ENCODE results near the gene FRMD1. TPM values are rescaled to one million over a fixed set of nuclear protein-coding genes. Genes with fewer than 3 reads are reported as not detected.

FRMD1 gene
- total and polyA plus RNA-seq, 2 of the 8 experiments (the other 6 are each of a cell fraction or from before 2014, with no cell fraction given), result 0.36 TPM; not detected in 1

GRCh38 chr6:168078943-168079405 is at the start of gene FRMD1 (continued):
- TF ChIP-seq SIX5 (IDR thresholded peaks at IDR 0.05; ENCODE audit: low read depth, low read length) (no peak), FOSL1 (IDR thresholded peaks at IDR 0.05; ENCODE audit: insufficient read depth, low read depth, low read length) (no peak), EGR1 (IDR thresholded peaks at IDR 0.05; ENCODE audit: borderline replicate concordance, low read depth, low read length) (no peak)
